Smooth muscle cell (in vitro differentiated cells): ENCODE results near the gene ASB2. TPM values are rescaled to one million over a fixed set of nuclear protein-coding genes. Genes with fewer than 3 reads are reported as not detected.
A peak's percentile ranks its signal among the peaks of the same experiment; 100 is the strongest.

ENCODE experiments used
- DNase-seq: peaks from one replicate; lab custom pipeline; 2025; ENCODE audit not compliant: unreplicated experiment; lab: John Stamatoyannopoulos, UW
- H2AFZ ChIP-seq: fragments of 200-600 bp; sonication (generic); 2 replicates; pipeline ENCODE4 v1.6.0; 2016; ENCODE audit warnings: antibody characterized with exemption, low read depth, mild to moderate bottlenecking
- H3F3A ChIP-seq: fragments of 200-600 bp; sonication (generic); 2 replicates; pipeline ENCODE4 v1.6.0; 2017; ENCODE audit warnings: antibody characterized with exemption, low read depth
- H3K27ac ChIP-seq: fragments of 200-600 bp; sonication (generic); 2 replicates; pipeline ENCODE4 v1.5.1; 2016; ENCODE audit warnings: low read depth, mild to moderate bottlenecking
- H3K27me3 ChIP-seq: fragments of 200-600 bp; sonication (generic); 2 replicates; pipeline ENCODE4 v1.6.1; 2016; ENCODE audit warnings: low read depth, mild to moderate bottlenecking
- H3K36me3 ChIP-seq: fragments of 200-600 bp; sonication (generic); 2 replicates; pipeline ENCODE4 v1.5.1; 2016; ENCODE audit warnings: low read depth
- H3K4me1 ChIP-seq: fragments of 200-600 bp; sonication (generic); 2 replicates; pipeline ENCODE4 v1.5.1; 2016; ENCODE audit warnings: low read depth
- H3K4me2 ChIP-seq: fragments of 200-600 bp; sonication (generic); 2 replicates; pipeline ENCODE4 v1.6.0; 2016; ENCODE audit warnings: mild to moderate bottlenecking
- H3K4me3 ChIP-seq: fragments of 200-600 bp; sonication (generic); 2 replicates; pipeline ENCODE4 v1.5.1; 2016; ENCODE audit warnings: mild to moderate bottlenecking
- H3K79me2 ChIP-seq: fragments of 200-600 bp; sonication (generic); 2 replicates; pipeline ENCODE4 v1.6.0; 2016; ENCODE audit warnings: low read depth, mild to moderate bottlenecking
- H3K9ac ChIP-seq: fragments of 200-600 bp; sonication (generic); 2 replicates; pipeline ENCODE4 v1.6.0; 2016; ENCODE audit warnings: low read depth
- H3K9me3 ChIP-seq: fragments of 200-600 bp; sonication (generic); replicated peaks from 2 replicates; pipeline ENCODE4 v1.5.1; 2016; ENCODE audit warnings: low read depth
- H4K20me1 ChIP-seq: fragments of 200-600 bp; sonication (generic); 2 replicates; pipeline ENCODE4 v1.6.0; 2016; ENCODE audit warnings: low read depth
- CTCF ChIP-seq: fragments of 200-600 bp; sonication (generic); IDR thresholded peaks from 2 replicates; pipeline ENCODE4 v1.5.1; 2017; ENCODE audit warnings: borderline replicate concordance, mild to moderate bottlenecking, antibody characterized with exemption; ENCODE audit not compliant: insufficient read depth, poor library complexity, severe bottlenecking
- WGBS: methylation state at CpG from one replicate; pipeline ENCODE4 v1.1.7; 2016; ENCODE audit warnings: low lambda C conversion rate; 5-methylcytosine and 5-hydroxymethylcytosine counted together
- polyA plus RNA-seq: library from polyadenylated mRNA; unstranded; fragments of >200 nt; fragmentation: Nextera tagmentation; extraction: Ambion mirVana; gene quantifications from 2 replicates; pipeline ENCODE4 v1.2.1, GENCODE V29; 2016
- total RNA-seq: library from RNA; depleted of rRNA; stranded (reverse); fragments of >200 nt; gene quantifications from 2 replicates; pipeline ENCODE4 v1.2.3, GENCODE V29; 2014

ASB2 gene
- total and polyA plus RNA-seq, 2 experiments from 2014 or later: 0.99 TPM; not detected in 1

- Histone ChIP-seq H3K36me3 (no peaks in the 10 kb centered on the region), H3K9me3 (no peaks in the 10 kb centered on the region), H4K20me1 (no peaks in the 10 kb centered on the region), H3K4me1 (no peaks in the 10 kb centered on the region), H3K79me2 (no peaks in the 10 kb centered on the region), H3K4me2 (no peak overlapping the region), H3K27ac (peak overlapping the region; percentile 73), H3K4me3 (no peak overlapping the region), H3F3A (peaks cover 3% of the 10 kb centered on the region), H3K9ac (no peak overlapping the region), H3K27me3 (no peaks in the 10 kb centered on the region), H2AFZ (no peak overlapping the region)
- no peak for TF ChIP-seq CTCF
- no peak for DNase-seq
- 94% methylated on average over 3 of the region's 3 CpGs for WGBS
Measured at GRCh38 chr14:93965946-93966474, 10.4 kb downstream of the ASB2 start.

GRCh38 chr14:93965287-93965821 lies 11.0 kb downstream of the ASB2 start:
- no peaks in the 10 kb centered on the region for H3K4me1 ChIP-seq
- H3K9me3 ChIP-seq: no peaks in the 10 kb centered on the region
- no peak for TF ChIP-seq CTCF
- no peak for DNase-seq
- no peaks in the 10 kb centered on the region for H4K20me1 ChIP-seq
- peak overlapping the region; percentile 73 for H3K27ac ChIP-seq
- H3K4me3 ChIP-seq: no peak overlapping the region
- H3F3A ChIP-seq: peaks cover 4% of the 10 kb centered on the region
- H3K9ac ChIP-seq: no peak overlapping the region
- no peaks in the 10 kb centered on the region for H3K27me3 ChIP-seq
- no peak overlapping the region for H2AFZ ChIP-seq
- H3K4me2 ChIP-seq: no peak overlapping the region
- no peaks in the 10 kb centered on the region for H3K79me2 ChIP-seq
- H3K36me3 ChIP-seq: no peaks in the 10 kb centered on the region
- WGBS: 58% methylated on average over 3 of the region's 3 CpGs

- Histone ChIP-seq H3K4me3 (no peak overlapping the region), H3K27me3 (no peaks in the 10 kb centered on the region), H3K9me3 (no peaks in the 10 kb centered on the region), H4K20me1 (no peaks in the 10 kb centered on the region), H3K4me2 (no peak overlapping the region), H3K4me1 (no peaks in the 10 kb centered on the region), H3K79me2 (no peaks in the 10 kb centered on the region), H3K36me3 (no peaks in the 10 kb centered on the region), H3K9ac (no peak overlapping the region), H3F3A (peaks cover 8% of the 10 kb centered on the region), H2AFZ (no peak overlapping the region), H3K27ac (peak overlapping the region; percentile 43)
- WGBS: 87% methylated on average over 3 of the region's 3 CpGs
- TF ChIP-seq CTCF: no peak
- no peak for DNase-seq
Measured at GRCh38 chr14:93964820-93965286, 11.5 kb downstream of the ASB2 start.

- no peak overlapping the region for H3K27ac ChIP-seq
- peaks cover 8% of the 10 kb centered on the region for H3F3A ChIP-seq
- no peak overlapping the region for H3K4me2 ChIP-seq
- no peaks in the 10 kb centered on the region for H3K36me3 ChIP-seq
- no peak for TF ChIP-seq CTCF
- H3K9me3 ChIP-seq: no peaks in the 10 kb centered on the region
- no peak overlapping the region for H3K9ac ChIP-seq
- no peaks in the 10 kb centered on the region for H4K20me1 ChIP-seq
- H3K4me3 ChIP-seq: no peak overlapping the region
- H2AFZ ChIP-seq: no peak overlapping the region
- H3K79me2 ChIP-seq: no peaks in the 10 kb centered on the region
- DNase-seq: no peak
- H3K27me3 ChIP-seq: no peaks in the 10 kb centered on the region
- H3K4me1 ChIP-seq: no peaks in the 10 kb centered on the region
- 100% methylated on average over 10 of the region's 10 CpGs for WGBS
Measured at GRCh38 chr14:93964281-93964680, 12.1 kb downstream of the ASB2 start.
